CD4-positive, alpha-beta T cell treated with Interleukin-21 for 1 hour (primary cell): ENCODE measurements around the gene IL22RA1.

Source experiments
- DNase-seq: peaks from one replicate; pipeline ENCODE4 v3.0.0-alpha.2; 2020

IL22RA1 gene, protein sequence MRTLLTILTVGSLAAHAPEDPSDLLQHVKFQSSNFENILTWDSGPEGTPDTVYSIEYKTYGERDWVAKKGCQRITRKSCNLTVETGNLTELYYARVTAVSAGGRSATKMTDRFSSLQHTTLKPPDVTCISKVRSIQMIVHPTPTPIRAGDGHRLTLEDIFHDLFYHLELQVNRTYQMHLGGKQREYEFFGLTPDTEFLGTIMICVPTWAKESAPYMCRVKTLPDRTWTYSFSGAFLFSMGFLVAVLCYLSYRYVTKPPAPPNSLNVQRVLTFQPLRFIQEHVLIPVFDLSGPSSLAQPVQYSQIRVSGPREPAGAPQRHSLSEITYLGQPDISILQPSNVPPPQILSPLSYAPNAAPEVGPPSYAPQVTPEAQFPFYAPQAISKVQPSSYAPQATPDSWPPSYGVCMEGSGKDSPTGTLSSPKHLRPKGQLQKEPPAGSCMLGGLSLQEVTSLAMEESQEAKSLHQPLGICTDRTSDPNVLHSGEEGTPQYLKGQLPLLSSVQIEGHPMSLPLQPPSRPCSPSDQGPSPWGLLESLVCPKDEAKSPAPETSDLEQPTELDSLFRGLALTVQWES

GRCh38 chr1:24142546-24143534 is at the start of gene IL22RA1:
Gene IL22RA1, minus strand, starts transcription at chr1:24143140. Its CDS starts 58 bp downstream, at chr1:24143082.
- DNase-seq = no peak

- peak; percentile 20 for DNase-seq
These were observed 48.9 kb upstream of the IL22RA1 start for GRCh38 chr1:24191860-24192259.

- no peak for DNase-seq
These were observed 48.1 kb upstream of the IL22RA1 start for GRCh38 chr1:24190983-24191461.

DNA sequence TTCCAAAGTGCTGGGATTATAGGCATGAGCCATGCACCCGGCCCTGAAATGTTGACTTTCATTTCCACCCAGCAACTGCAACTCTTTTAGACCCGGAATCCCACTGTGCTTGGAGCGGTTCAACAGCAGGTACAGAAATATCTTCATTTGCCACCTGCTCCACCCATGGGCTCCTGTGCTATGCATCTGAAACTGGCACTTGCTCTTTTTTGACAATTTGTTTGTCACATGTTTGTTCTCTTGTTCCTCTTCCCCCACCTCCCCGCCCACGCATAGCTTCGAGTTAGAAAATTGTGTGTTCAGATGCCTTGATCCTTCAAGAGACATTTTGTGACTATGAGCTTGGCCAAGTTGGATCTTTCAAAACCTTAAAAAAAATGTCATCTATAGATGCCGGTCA is 46.6 kb upstream of the IL22RA1 start:
- peak; percentile 37 for DNase-seq

GRCh38 chr1:24186993-24187790 is 44.3 kb upstream of the IL22RA1 start, which contains the start of gene IFNLR1:
Gene IFNLR1, minus strand, starts transcription at chr1:24187289. Its CDS starts 41 bp downstream, at chr1:24187248.
- DNase-seq = peak; percentile 79

- no peak for DNase-seq
These were observed 43.7 kb upstream of the IL22RA1 start for GRCh38 chr1:24186711-24186992.

DNA sequence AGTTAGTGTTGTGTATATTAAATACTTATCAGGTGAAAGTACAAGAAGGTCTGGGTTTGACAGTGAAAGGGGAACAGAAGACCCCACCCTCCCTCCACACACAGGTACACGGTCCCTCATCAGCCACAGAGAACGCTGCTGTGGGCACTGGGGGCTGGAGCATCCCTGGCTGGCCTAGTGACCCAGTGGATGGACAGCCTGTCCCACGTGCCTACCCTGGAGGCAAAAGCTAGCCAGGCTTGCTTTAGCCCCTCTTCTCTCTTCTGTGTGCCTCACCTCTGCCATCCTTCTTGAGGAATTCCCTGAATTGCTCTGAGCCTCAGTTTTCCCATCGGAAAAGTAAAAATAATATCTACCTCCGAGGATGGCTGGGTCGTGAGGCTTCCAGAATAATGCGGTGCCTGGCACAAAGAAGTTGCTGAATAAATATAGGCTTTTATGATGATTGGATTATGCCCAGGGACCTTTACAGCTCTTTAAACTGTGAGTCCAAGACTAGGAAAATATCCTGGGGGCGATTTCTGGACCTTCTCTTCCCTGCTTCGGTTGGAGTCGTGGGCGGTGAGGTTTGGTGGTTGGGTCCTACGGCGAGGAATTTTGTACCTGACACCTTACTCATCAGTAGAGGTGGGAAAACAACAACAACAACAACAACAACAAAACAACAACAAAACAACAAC is 43.2 kb upstream of the IL22RA1 start:
- DNase-seq = no peak

DNA sequence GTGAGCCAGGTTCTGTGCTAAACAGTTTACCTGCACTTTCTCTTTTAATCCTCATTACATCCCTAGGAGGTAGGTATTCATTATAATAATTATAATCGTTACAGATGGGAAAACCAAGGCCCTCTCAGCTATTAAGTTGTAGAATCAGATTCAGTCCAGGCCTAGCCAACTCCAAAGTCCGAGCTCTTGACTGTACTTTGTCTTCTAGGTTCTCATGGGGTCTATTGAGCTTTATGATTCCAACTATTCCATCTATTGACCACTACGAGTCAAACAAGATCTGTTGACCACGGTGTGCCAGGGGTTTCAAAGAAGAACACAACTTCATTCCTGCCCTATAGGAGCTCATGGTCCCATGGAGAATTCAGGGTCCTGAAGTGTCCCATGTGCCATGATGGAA is 42.1 kb upstream of the IL22RA1 start:
- no peak for DNase-seq

DNA sequence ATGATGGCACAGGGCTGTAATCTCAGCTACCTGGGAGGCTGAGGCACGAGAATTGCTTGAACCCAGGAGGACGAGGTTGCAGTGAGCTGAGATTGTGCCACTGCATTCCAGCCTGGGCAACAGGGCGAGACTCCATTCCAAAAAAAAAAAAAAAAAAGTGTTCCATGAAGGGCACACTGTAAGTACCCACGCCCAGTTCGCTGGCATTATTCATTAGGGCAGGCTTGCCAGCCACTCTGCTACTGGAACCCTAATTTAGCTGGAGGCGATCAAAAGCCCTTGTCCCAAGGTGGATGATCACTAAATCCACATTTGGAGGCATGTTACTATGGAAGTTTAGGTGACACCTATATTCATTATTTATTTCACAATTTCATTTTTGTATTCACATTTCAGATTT is 39.1 kb upstream of the IL22RA1 start:
- no peak for DNase-seq

DNA sequence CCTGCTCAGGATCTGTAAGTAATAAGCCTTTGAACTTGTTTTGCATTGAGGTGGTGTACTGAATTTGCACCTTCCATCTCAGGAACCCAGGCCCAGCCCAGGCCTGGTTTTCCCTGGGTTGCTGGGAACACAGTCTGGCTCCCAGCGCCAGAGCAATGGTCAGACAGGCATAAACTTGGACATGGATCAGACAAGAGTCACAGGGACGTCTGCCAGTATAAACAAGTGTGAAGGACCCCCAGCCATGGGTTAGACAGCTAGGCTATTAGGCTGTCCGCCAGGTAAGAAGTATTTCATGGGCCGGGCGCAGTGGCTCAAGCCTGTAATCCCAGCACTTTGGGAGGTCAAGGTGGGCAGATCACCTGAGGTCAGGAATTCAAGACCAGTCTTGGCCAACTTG is 38.7 kb upstream of the IL22RA1 start:
- no peak for DNase-seq

DNA sequence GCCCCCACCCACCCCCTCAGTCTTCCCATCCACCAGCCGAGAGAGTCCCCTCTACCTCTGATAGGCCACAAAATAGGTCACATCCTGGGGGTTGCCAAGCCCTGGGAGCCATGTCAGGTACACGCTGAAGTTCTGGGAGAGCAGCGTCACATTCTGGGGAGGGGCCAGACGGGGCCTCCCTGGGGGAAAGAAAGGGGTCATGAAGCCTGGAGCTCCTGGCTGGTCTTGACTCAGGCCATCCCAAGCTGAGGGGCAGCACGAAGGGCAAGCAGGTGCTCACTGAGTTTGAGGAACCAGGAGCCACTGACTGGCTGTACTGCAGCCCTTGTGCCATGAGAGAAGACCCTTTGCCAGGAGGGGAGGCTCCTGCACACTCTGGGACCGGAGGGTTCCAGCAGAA is 37.7 kb upstream of the IL22RA1 start:
- no peak for DNase-seq

- DNase-seq = no peak
These were observed 36.4 kb upstream of the IL22RA1 start for GRCh38 chr1:24179251-24179840.

DNA sequence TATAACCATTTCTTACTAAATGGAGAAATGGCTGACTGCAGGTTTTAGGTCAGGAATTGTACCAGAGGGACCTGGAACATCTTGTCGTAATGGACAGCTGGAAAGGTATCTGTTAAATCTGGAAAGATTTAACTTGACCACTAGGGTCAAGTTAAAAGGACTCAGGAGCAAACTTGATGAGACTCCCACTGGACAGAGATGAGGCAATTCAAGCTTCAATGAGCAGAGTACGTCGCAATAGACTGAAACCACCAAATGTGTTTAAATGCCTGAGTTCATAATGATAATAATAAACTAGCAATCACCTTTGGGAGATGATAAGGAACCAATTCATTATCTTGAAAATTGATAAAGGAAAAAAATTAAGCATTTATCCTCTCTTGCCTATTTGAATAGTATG is 35.5 kb upstream of the IL22RA1 start:
- no peak for DNase-seq

DNA sequence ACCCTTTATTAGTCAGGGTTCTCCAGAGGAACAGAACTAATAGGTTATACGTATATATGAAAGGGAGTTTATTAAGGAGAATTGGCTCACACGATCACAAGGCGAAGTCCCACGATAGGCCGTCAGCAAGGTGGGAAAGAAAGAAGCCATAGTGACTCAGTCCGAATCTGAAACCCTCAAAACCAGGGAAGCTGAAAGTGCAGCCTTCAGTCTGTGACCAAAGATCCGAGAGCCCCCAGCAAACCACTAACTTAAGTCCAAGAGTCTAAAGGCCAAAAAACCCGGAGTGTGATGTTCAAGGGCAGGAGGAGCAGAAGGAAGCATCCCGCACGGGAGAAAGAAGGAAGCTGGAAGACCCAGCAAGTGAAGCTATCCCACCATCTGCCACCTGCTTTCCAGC is 34.2 kb upstream of the IL22RA1 start:
- no peak for DNase-seq

DNA sequence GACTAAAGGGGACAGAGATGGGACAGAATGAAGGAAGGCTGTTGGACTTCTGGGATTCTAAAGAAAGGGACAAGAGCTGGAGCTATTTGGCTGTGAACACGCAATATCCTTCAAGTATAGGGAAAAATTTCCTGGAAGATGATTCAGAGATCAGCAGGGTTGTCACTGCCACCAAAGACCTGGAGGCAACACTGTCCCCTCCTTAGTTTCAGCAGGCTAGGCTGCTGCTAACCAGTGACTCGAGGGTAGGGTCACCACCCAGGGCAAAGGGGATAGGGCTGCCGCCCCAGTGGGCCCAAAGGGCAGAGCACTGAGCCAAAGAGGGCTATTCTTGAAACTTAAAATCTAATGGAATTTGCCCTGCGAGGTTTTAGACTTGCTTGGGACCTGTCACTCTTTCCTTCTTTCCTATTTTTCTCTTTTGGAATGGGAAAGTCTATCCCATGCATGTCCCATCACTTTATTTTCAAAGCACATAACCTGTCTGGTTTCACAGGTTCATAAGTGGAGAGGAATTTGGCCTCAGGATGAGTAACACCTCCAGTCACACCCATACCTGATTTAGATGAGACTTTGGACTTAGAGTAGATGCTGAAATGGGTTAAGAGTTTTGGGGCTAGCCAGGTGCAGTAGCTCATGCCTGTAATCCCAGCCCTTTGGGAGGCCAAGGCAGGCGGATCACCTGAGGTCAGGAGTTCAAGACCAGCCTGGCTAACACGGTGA is 32.3 kb upstream of the IL22RA1 start:
- no peak for DNase-seq

DNA sequence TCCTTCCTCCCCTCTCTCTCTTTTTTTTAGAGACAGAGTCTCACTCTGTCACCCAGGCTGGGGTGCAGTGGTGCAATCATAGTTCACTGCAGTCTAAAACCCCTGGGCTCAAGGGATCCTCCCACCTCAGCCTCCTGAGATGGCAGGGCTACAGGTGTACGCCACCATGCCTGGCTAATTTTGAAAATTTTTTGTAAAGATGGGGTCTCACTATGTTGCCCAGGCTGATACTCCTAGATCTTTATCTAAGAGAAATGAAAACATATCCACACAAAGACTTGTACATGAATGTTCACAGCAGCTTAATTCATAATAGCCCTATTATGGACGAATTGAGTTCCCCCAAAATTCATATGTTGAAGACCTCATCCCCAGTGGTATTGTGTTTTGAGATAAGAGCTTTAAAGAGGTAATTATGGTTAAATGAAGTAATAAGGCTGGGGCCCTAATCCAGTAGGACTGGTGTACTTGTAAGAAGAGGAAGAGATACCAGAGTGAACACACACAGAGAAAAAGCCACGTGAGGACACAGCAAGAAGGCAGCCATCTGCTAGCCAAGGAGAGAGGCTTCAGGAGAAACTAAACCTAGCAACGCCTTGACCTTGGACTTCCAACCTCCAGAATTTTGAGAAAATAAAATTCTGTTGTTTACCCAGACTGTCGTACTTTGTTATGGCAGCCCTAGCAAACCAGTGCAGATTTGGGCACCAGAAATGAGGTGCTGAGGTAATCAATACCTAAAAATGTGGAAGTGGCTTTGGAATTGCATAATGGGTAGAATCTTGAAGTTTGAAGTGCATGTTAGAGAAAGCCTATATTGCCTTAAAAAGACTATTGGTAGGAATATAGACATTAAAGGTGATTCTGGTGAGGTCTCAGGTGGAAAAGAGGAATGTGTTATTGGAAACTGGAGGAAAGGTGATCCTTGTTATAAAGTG is 31.0 kb upstream of the IL22RA1 start:
- no peak for DNase-seq

GRCh38 chr1:24172598-24172997 is 29.7 kb upstream of the IL22RA1 start:
- DNase-seq = no peak

DNA sequence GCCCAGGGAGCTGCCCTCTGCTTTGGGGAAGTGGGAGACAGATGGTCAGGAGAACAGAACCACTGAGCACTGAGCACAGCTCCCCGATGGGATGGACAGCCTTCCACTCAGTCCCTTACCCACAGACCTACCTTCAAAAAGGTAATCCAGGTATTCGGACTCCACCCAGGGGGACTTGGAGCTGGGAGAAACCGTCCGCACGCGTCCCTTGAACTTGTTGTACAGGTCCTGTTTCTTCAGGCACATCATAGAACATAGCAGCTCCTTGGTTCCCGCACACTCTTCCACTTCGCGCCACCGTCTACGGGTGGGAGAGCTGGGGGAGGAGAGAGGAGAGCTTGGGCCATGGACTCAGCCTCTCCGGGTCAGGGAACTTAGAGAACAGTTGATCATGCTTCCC is 26.3 kb upstream of the IL22RA1 start:
- DNase-seq = no peak

DNA sequence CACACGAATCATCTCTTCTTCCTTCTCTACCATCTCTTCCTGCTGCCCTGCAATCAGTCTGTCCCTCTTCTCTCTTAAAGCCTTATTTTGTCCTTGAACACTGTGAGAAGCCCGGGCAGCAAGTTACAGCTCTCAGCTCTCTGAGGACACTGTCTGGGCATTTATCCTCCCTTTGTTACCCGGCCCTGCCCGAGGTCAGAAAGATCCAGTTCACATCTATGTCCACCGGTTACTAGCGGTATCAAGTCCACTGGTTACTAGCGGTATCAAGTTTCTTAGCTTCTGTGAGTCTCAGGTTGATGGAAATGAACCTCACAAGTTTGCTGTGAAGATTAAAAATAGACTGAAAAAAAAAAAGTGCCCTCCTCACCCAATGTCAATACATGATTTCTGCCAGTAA is 25.3 kb upstream of the IL22RA1 start:
- DNase-seq = no peak

GRCh38 chr1:24167008-24167407 is 24.1 kb upstream of the IL22RA1 start:
- DNase-seq = no peak
